Measurements from ENCODE around the gene CCL26. TPM values are rescaled to one million over a fixed set of nuclear protein-coding genes. Genes with fewer than 3 reads are reported as not detected.

CCL26 gene
- total and polyA plus RNA-seq, 9 of the 15 experiments (the other 6 are each of a cell fraction or from before 2014, with no cell fraction given), result 2.3 to 26.8 (median 8.4) TPM

DNA sequence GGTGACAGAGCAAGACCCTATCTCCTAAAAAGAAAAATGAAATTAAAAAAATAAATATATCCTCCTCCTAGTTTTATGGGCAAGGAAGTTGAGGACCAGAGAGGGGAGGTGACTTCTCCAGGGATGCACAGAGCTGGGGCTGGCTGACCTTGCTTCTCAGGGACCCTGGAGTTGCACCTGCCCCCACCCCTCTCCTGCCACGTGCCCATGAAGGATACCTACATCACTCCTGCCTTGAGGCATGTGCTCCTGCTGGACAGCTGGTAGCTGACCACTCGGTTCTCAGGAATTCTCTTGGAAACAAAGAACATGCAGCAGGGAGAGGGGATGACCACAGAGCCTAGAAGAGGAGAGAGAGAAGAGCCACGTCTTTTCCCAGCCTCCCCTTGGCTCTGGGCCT, 41.1 kb upstream of the CCL26 start (continued):
- TF ChIP-seq CREBBP (IDR thresholded peaks at IDR 0.05; ENCODE audit: low read depth, low read length) (no peak), ZFP36 (IDR thresholded peaks at IDR 0.05; ENCODE audit: low read depth, low read length, partially characterized antibody) (peak; percentile 55), CBX8 (IDR thresholded peaks at IDR 0.05; ENCODE audit: borderline replicate concordance, extremely low read depth, low read depth, low read length, poor library complexity, severe bottlenecking) (no peak), ZNF212 (CRISPR knock-in tag; IDR thresholded peaks at IDR 0.05) (no peak)

DNA sequence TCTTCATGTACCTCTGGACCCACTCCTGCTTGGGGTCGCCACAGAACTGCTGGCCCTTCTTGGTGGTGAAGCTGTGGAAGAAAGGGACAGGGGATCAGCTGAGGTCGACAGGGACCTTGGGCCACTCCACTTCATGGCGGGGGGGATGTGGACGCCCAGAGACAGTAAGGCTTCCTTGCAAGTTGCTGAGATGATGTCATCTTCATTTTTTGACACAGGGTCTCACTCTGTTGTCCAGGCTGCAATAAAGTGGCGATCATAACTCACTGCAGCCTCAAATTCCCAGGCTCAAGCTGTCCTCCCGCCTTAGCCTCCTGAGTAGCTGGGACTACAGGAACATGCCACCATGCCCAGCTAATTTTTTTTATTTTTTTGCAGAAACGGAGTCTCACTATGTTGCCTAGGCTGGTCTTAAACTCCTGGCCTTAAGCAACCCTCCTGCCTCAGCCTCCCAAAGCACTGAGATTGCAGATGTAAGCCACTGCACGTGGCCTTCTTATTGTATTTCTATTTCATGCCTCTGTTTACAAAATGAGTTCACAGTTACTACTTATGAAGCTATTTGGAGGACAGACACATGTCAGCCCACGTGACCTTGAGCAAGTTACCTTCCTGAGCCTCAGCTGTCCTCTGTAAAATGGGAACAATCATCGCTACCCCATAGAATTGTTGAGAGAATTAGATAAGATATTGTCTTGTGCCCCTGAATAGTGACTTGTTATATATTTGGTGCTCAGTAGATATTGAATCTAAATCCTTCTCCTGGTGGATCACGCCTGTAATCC, 40.1 kb upstream of the CCL26 start:
- intact Hi-C loops (cut with micrococcal nuclease), result loop anchor here (1.0 kb wide), 1 partner anchor 9 kb away; no protein-coding TSS in a partner anchor
- POLR2A ChIA-PET, result interaction anchor here (0.7 kb wide), 1 partner anchor 31 kb away, joined by 3 read pairs; no protein-coding TSS in a partner anchor
- FAIRE-seq (no peak), ATAC-seq (no peak), DNase-seq (ENCODE audit: extremely low read depth in 1 of 4, low spot score in 3 of 4) (no peak)
- no TSS peak for BruUV-seq (replicated peaks)
- no peaks in the 10 kb centered on the region; a peak in 2 of 5 replicates for H3K27me3 ChIP-seq (ENCODE audit: control insufficient read depth in 2 of 2, insufficient read depth in 2 of 2, low read length in 2 of 2)
- CTCF ChIA-PET (ENCODE audit: low intra/inter-chr PET ratio), result no interaction called here
- no peaks in the 10 kb centered on the region for H4K20me1 ChIP-seq (replicated peaks; ENCODE audit: control insufficient read depth, insufficient read depth, low read length)
- WGBS (ENCODE audit: insufficient coverage, low coverage, missing lambda C conversion rate), result 42% methylated on average over 11 of the region's 11 CpGs
- H3K4me1 ChIP-seq (replicated peaks in 1 of 2; ENCODE audit: control insufficient read depth in 2 of 2, insufficient read depth in 2 of 2, low read length in 2 of 2), result peaks cover 11 to 16% of the 10 kb centered on the region in 2 experiments
- H3K4me2 ChIP-seq (ENCODE audit: insufficient read depth, low read length), result no peak overlapping the region
- no peaks in the 10 kb centered on the region for H3K36me3 ChIP-seq (ENCODE audit: control insufficient read depth, insufficient read depth, low read length)
- H3K9me3 ChIP-seq (replicated peaks; ENCODE audit: control insufficient read depth, insufficient read depth, low read depth, low read length), result 0 out of 2 replicates have a peak, but pooled peaks cover 2% of the 10 kb centered on the region
- no peak overlapping the region for H2AFZ ChIP-seq (ENCODE audit: low read depth, low read length)
- H3K27ac ChIP-seq (ENCODE audit: extremely low read depth, low read depth, low read length), result no peak overlapping the region
- peak overlapping the region in 1 of 2 experiments; percentile 59; a peak in 1 of 4 replicates for H3K9ac ChIP-seq (ENCODE audit: insufficient read depth in 1 of 2, low read depth in 2 of 2, low read length in 2 of 2)
- no peak overlapping the region for H3K4me3 ChIP-seq
- peaks cover 4% of the 10 kb centered on the region for H3K9me1 ChIP-seq (ENCODE audit: control insufficient read depth, insufficient read depth, low read length)
- in situ Hi-C loops (cut with MboI), result no loop called here
- H3K79me2 ChIP-seq (ENCODE audit: control insufficient read depth, insufficient read depth, low read length), result no peaks in the 10 kb centered on the region
- TF ChIP-seq CBX2 (IDR thresholded peaks at IDR 0.05; ENCODE audit: insufficient read depth, low read length, poor library complexity, severe bottlenecking), result no peak
- TF ChIP-seq ATF3 (IDR thresholded peaks at IDR 0.05), result peak; percentile 70
- no peak for TF ChIP-seq ATF3 (CRISPR knock-in tag; conservative IDR thresholded peaks at IDR 0.05)
- no peak for TF ChIP-seq HDAC8 (tag; IDR thresholded peaks at IDR 0.05)
- no peak for TF ChIP-seq NCOA6 (IDR thresholded peaks at IDR 0.05)
- TF ChIP-seq DNMT1 (IDR thresholded peaks at IDR 0.05), result no peak
- TF ChIP-seq NFIC (IDR thresholded peaks at IDR 0.05), result no peak
- TF ChIP-seq ZNF75A (CRISPR knock-in tag; IDR thresholded peaks at IDR 0.05), result no peak
- TF ChIP-seq TEAD2 (tag; IDR thresholded peaks at IDR 0.05), result no peak
- TF ChIP-seq CCNT2 (IDR thresholded peaks at IDR 0.05; ENCODE audit: borderline replicate concordance, extremely low read depth, insufficient read length, low read depth, low read length), result no peak
